K562 (cell line): Measurements from ENCODE around the gene MICOS13. TPM values are rescaled to one million over a fixed set of nuclear protein-coding genes. Genes with fewer than 3 reads are reported as not detected.

Source experiments
- ATF7 ChIP-seq: fragments of 450-650 bp; IDR thresholded peaks from 2 replicates; pipeline ENCODE4 v1.7.1; 2014; ENCODE audit warnings: mild to moderate bottlenecking, moderate library complexity
- BRF1 ChIP-seq: IDR thresholded peaks from 3 replicates; pipeline ENCODE4 v1.6.1; 2011; ENCODE audit warnings: borderline replicate concordance, mild to moderate bottlenecking; ENCODE audit not compliant: insufficient read length; ENCODE audit errors: extremely low read depth
- CBX2 ChIP-seq: fragments of 200-600 bp; sonication (generic); IDR thresholded peaks from one replicate; pipeline ENCODE4 v1.6.1; 2012; ENCODE audit warnings: mild to moderate bottlenecking, low read length, inconsistent platforms; ENCODE audit not compliant: insufficient read depth, poor library complexity, severe bottlenecking
- HNRNPH1 ChIP-seq: fragments of 200-400 bp; formaldehyde crosslinking; optimal IDR thresholded peaks from 2 replicates; pipeline ENCODE3; 2017; ENCODE audit warnings: low read depth, mild to moderate bottlenecking, low read length, moderate library complexity
- KDM4B ChIP-seq, 2 experiments: fragments of 450-650 bp in 1 of 2; sonication (generic) in 1 of 2; IDR thresholded peaks; 2 replicates each; pipeline ENCODE4 v1.6.1; 2016 to 2017; ENCODE audit warnings: borderline replicate concordance in 2 of 2, antibody characterized with exemption in 1 of 2, low read depth in 1 of 2, mild to moderate bottlenecking in 1 of 2
- KLF16 ChIP-seq: IDR thresholded peaks from 2 replicates; pipeline ENCODE4 v1.6.1; 2016; ENCODE audit warnings: antibody characterized with exemption
- NCOR1 ChIP-seq: fragments of 450-650 bp; IDR thresholded peaks from 2 replicates; pipeline ENCODE4 v1.6.1; 2016; ENCODE audit warnings: mild to moderate bottlenecking, moderate library complexity
- NELFE ChIP-seq: IDR thresholded peaks from 2 replicates; pipeline ENCODE4 v1.6.1; 2011; ENCODE audit warnings: mild to moderate bottlenecking; ENCODE audit not compliant: insufficient read depth, insufficient read length
- NFRKB ChIP-seq: fragments of 450-650 bp; IDR thresholded peaks from 2 replicates; pipeline ENCODE4 v1.6.1; 2016; ENCODE audit warnings: low read depth
- PPARD ChIP-seq: fragments of 250-450 bp; sonication (Bioruptor Pico); IDR thresholded peaks from 2 replicates; pipeline ENCODE4 v1.8.0; 2022; ENCODE audit warnings: inconsistent platforms, mild to moderate bottlenecking, moderate library complexity
- RBM14 ChIP-seq: fragments of 200-400 bp; formaldehyde crosslinking; IDR thresholded peaks from 2 replicates; pipeline ENCODE4 v1.6.1; 2018; ENCODE audit warnings: low read depth, mild to moderate bottlenecking, low read length, moderate library complexity, borderline replicate concordance; ENCODE audit not compliant: insufficient read depth
- RFX7 ChIP-seq: fragments of 250-450 bp; sonication (Bioruptor Pico); IDR thresholded peaks from 2 replicates; pipeline ENCODE4 v1.5.1; 2021; ENCODE audit warnings: mild to moderate bottlenecking
- TCFL5 ChIP-seq: fragments of 250-450 bp; sonication (Bioruptor Pico); conservative IDR thresholded peaks from 2 replicates; pipeline ENCODE4 v1.6.1; 2021; ENCODE audit warnings: mild to moderate bottlenecking, moderate library complexity, matching md5 sums
- ZFP30 ChIP-seq: fragments of 250-450 bp; sonication (Bioruptor Pico); IDR thresholded peaks from 2 replicates; pipeline ENCODE4 v1.8.0; 2022; ENCODE audit warnings: moderate library complexity, mild to moderate bottlenecking, inconsistent platforms, borderline replicate concordance
- ZFPM2 ChIP-seq: fragments of 250-450 bp; sonication (Bioruptor Pico); IDR thresholded peaks from 2 replicates; pipeline ENCODE4 v1.5.1; 2022; ENCODE audit warnings: mild to moderate bottlenecking
- ZKSCAN3 ChIP-seq: fragments of 250-450 bp; sonication (Bioruptor Pico); IDR thresholded peaks from 2 replicates; pipeline ENCODE4 v1.4.0; 2020
- ZKSCAN8 ChIP-seq: fragments of 200-800 bp; sonication (Bioruptor generic); IDR thresholded peaks from 2 replicates; pipeline ENCODE4 v1.6.1; 2016; ENCODE audit warnings: missing genetic modification characterization, missing compliant biosample characterization
- ZNF24 ChIP-seq: fragments of 450-650 bp; IDR thresholded peaks from 2 replicates; pipeline ENCODE4 v1.6.1; 2016
- ZNF384 ChIP-seq: IDR thresholded peaks from 2 replicates; pipeline ENCODE4 v1.6.1; 2012; ENCODE audit warnings: low read depth, low read length, improper control_type of control experiment
- ZNF551 ChIP-seq: fragments of 250-450 bp; sonication (Bioruptor Pico); IDR thresholded peaks from 2 replicates; pipeline ENCODE4 v1.5.0; 2021; ENCODE audit warnings: mild to moderate bottlenecking, moderate library complexity
- ZNF77 ChIP-seq: fragments of 250-450 bp; sonication (Bioruptor Pico); IDR thresholded peaks from 2 replicates; pipeline ENCODE4 v1.5.0; 2020
- polyA plus RNA-seq, 8 experiments: library from polyadenylated mRNA; depleted of rRNA in 4 of 8; stranded (reverse) in 5 of 8; unstranded in 3 of 8; fragments of >200 nt; fragmentation: Nextera tagmentation in 2 of 8; fragmentation: Illumina TruSeq in 1 of 8; extraction: Ambion mirVana in 2 of 8; extraction: Trizol in 1 of 8; gene quantifications; 2 replicates each; pipeline versions ENCODE4 v1.2.1 to v1.2.3, GENCODE V29; 2011 to 2014; ENCODE audit warnings: inconsistent platforms in 1 of 8, missing spikeins in 1 of 8
- total RNA-seq, 7 experiments: library from RNA; depleted of rRNA in 6 of 7; stranded (reverse); fragments of >200 nt in 6 of 7; fragmentation: Illumina TruSeq in 2 of 7; extraction: Trizol in 2 of 7; gene quantifications; 2 replicates each; pipeline versions ENCODE4 v1.2.1 to v1.2.3, GENCODE V29; 2011 to 2021; ENCODE audit warnings: low replicate concordance in 1 of 7
- TF ChIP-seq, protein P1 (sequence below): sonication (generic); formaldehyde crosslinking; IDR thresholded peaks from 2 replicates; pipeline ENCODE4 v1.9.0; 2022; ENCODE audit warnings: mild to moderate bottlenecking, missing genetic modification reagents
- TF ChIP-seq, protein P2 (sequence below): IDR thresholded peaks from 2 replicates; pipeline ENCODE4 v1.6.1; 2016; ENCODE audit warnings: missing genetic modification characterization, missing compliant biosample characterization
- TF ChIP-seq, protein P3 (sequence below): sonication (generic); formaldehyde crosslinking; IDR thresholded peaks from 2 replicates; pipeline ENCODE4 v1.8.1; 2023; ENCODE audit warnings: mild to moderate bottlenecking, missing genetic modification reagents
- TF ChIP-seq, protein P4 (sequence below): fragments of 250-450 bp; sonication (Bioruptor Pico); IDR thresholded peaks from 2 replicates; pipeline ENCODE4 v1.8.0; 2021; ENCODE audit warnings: moderate library complexity, mild to moderate bottlenecking, inconsistent platforms
- TF ChIP-seq, protein P5 (sequence below): IDR thresholded peaks from 2 replicates; pipeline ENCODE4 v1.6.1; 2012; ENCODE audit warnings: low read depth, low read length, improper control_type of control experiment, borderline replicate concordance

MICOS13 gene
- total and polyA plus RNA-seq, 9 of the 15 experiments (the other 6 are each of a cell fraction or from before 2014, with no cell fraction given) = 15.5 to 220 (median 49.4) TPM

DNA sequence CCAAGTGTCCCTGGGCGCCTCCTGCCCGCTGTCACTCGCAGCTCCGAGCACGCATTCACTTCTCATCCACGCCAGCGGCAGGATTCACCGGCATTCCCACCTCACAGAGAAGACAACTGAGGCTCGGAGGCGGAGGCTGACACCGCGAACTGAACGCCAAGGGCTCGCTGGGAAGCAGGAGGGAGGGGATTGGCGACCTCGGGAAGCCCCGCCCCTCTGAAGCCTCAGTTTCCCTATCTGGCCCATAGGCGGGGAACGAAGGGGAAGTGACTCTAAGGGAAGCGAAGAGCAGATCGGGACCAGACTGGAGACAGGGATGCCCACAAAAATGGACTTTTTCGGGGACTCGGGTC is 256 bp downstream of the MICOS13 start (continued):
- TF ChIP-seq ZKSCAN8 (CRISPR knock-in tag) (no peak), ZNF77 (CRISPR knock-in tag) (no peak), BRF1 (no peak), ZNF24 (no peak), RBM14 (no peak), NELFE (no peak), ZFPM2 (CRISPR knock-in tag) (no peak), HNRNPH1 (no peak), ZFP30 (CRISPR knock-in tag) (no peak), KLF16 (no peak), NFRKB (0 out of 2 replicates have a peak, but pooled peaks have one; percentile 64), TCFL5 (no peak), RFX7 (CRISPR knock-in tag) (no peak), ZNF384 (no peak), ZNF551 (no peak), KDM4B (IDR thresholded peaks at IDR 0.05; ENCODE audit: borderline replicate concordance in 2 of 2, low read depth in 1 of 2) (no peak), ATF7 (no peak), NCOR1 (no peak), PPARD (no peak), ZKSCAN3 (CRISPR knock-in tag) (no peak), CBX2 (no peak)
- TF ChIP-seq, protein P1, sequence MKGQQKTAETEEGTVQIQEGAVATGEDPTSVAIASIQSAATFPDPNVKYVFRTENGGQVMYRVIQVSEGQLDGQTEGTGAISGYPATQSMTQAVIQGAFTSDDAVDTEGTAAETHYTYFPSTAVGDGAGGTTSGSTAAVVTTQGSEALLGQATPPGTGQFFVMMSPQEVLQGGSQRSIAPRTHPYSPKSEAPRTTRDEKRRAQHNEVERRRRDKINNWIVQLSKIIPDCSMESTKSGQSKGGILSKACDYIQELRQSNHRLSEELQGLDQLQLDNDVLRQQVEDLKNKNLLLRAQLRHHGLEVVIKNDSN (CRISPR knock-in tag) = no peak
- TF ChIP-seq, protein P2, sequence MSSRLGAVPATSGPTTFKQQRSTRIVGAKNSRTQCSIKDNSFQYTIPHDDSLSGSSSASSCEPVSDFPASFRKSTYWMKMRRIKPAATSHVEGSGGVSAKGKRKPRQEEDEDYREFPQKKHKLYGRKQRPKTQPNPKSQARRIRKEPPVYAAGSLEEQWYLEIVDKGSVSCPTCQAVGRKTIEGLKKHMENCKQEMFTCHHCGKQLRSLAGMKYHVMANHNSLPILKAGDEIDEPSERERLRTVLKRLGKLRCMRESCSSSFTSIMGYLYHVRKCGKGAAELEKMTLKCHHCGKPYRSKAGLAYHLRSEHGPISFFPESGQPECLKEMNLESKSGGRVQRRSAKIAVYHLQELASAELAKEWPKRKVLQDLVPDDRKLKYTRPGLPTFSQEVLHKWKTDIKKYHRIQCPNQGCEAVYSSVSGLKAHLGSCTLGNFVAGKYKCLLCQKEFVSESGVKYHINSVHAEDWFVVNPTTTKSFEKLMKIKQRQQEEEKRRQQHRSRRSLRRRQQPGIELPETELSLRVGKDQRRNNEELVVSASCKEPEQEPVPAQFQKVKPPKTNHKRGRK (tag) = no peak
- TF ChIP-seq, protein P3, sequence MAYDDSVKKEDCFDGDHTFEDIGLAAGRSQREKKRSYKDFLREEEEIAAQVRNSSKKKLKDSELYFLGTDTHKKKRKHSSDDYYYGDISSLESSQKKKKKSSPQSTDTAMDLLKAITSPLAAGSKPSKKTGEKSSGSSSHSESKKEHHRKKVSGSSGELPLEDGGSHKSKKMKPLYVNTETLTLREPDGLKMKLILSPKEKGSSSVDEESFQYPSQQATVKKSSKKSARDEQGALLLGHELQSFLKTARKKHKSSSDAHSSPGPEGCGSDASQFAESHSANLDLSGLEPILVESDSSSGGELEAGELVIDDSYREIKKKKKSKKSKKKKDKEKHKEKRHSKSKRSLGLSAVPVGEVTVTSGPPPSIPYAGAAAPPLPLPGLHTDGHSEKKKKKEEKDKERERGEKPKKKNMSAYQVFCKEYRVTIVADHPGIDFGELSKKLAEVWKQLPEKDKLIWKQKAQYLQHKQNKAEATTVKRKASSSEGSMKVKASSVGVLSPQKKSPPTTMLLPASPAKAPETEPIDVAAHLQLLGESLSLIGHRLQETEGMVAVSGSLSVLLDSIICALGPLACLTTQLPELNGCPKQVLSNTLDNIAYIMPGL (CRISPR knock-in tag) = no peak; the same call in 1 of the 2 replicates
- TF ChIP-seq, protein P4, sequence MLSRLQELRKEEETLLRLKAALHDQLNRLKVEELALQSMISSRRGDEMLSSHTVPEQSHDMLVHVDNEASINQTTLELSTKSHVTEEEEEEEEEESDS (CRISPR knock-in tag) = no peak
- TF ChIP-seq, protein P5, sequence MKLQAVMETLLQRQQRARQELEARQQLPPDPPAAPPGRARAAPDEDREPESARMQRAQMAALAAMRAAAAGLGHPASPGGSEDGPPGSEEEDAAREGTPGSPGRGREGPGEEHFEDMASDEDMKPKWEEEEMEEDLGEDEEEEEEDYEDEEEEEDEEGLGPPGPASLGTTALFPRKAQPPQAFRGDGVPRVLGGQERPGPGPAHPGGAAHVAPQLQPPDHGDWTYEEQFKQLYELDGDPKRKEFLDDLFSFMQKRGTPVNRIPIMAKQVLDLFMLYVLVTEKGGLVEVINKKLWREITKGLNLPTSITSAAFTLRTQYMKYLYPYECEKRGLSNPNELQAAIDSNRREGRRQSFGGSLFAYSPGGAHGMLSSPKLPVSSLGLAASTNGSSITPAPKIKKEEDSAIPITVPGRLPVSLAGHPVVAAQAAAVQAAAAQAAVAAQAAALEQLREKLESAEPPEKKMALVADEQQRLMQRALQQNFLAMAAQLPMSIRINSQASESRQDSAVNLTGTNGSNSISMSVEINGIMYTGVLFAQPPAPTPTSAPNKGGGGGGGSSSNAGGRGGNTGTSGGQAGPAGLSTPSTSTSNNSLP = no peak
